SK-N-SH (cell line): Measurements from ENCODE around the gene OPCML. TPM values are rescaled to one million over a fixed set of nuclear protein-coding genes. Genes with fewer than 3 reads are reported as not detected.

Experiments used
- CTCF ChIA-PET: fragments of 300-600, 350-600 bp; formaldehyde crosslinking; extraction: SDS; loops from one replicate; lab custom pipeline; 2021; lab: Yijun Ruan, JAX
- POLR2A ChIA-PET: fragments of 350-600 bp; sonication (Branson Sonifier 250); formaldehyde crosslinking; extraction: SDS; loops from one replicate; lab custom pipeline; 2020; ENCODE audit warnings: antibody characterized with exemption, inconsistent platforms; lab: Yijun Ruan, JAX
- DNase-seq: peaks from one replicate; pipeline ENCODE4 v3.0.0; 2012
- H2AFZ ChIP-seq: fragments of 200-600 bp; sonication (generic); 2 replicates; pipeline ENCODE4 v1.8.1; 2016; ENCODE audit warnings: antibody characterized with exemption, mild to moderate bottlenecking, low read depth
- H3F3A ChIP-seq: fragments of 200-600 bp; sonication (generic); replicated peaks from 2 replicates; pipeline ENCODE3; 2016; ENCODE audit warnings: antibody characterized with exemption, mild to moderate bottlenecking; ENCODE audit not compliant: insufficient read depth
- H3K27ac ChIP-seq, 2 experiments: fragments of 200-500 bp in 1 of 2; fragments of 200-600 bp in 1 of 2; sonication (Bioruptor generic) in 1 of 2; sonication (generic), shearing (Covaris generic) in 1 of 2; 2 replicates each; pipeline versions ENCODE4 v1.5.1 to v1.6.1; 2014 to 2016; ENCODE audit warnings: low read depth in 2 of 2, inconsistent platforms in 1 of 2, low read length in 1 of 2, mild to moderate bottlenecking in 1 of 2, mixed read lengths in 1 of 2
- H3K27me3 ChIP-seq: fragments of 200-600 bp; sonication (generic), shearing (Covaris generic); 2 replicates; pipeline ENCODE4 v1.6.1; 2016; ENCODE audit warnings: mixed run types; ENCODE audit not compliant: insufficient read depth
- H3K36me3 ChIP-seq, 2 experiments: fragments of 200-500 bp in 1 of 2; fragments of 200-600 bp in 1 of 2; sonication (Bioruptor generic) in 1 of 2; sonication (generic) in 1 of 2; replicated peaks in 1 of 2; 2 replicates each; pipeline versions ENCODE3 to v1.5.1; 2014 to 2016; ENCODE audit warnings: low read length in 1 of 2, mild to moderate bottlenecking in 1 of 2; ENCODE audit not compliant: insufficient read depth in 2 of 2, control insufficient read depth in 1 of 2
- H3K4me1 ChIP-seq, 2 experiments: fragments of 200-500 bp in 1 of 2; fragments of 200-600 bp in 1 of 2; sonication (Bioruptor generic) in 1 of 2; sonication (generic), shearing (Covaris generic) in 1 of 2; 2 replicates each; pipeline versions ENCODE4 v1.5.1 to v1.6.1; 2014 to 2016; ENCODE audit warnings: low read depth in 1 of 2, low read length in 1 of 2, mixed run types in 1 of 2; ENCODE audit not compliant: insufficient read depth in 2 of 2, control insufficient read depth in 1 of 2
- H3K4me2 ChIP-seq: fragments of 200-600 bp; sonication (generic), shearing (Covaris generic); 2 replicates; pipeline ENCODE4 v1.6.1; 2017; ENCODE audit warnings: mixed run types
- H3K4me3 ChIP-seq, 2 experiments: fragments of 200-500 bp in 1 of 2; fragments of 200-600 bp in 1 of 2; sonication (Bioruptor generic) in 1 of 2; sonication (generic), shearing (Covaris generic) in 1 of 2; 2 replicates each; pipeline versions ENCODE4 v1.5.1 to v1.8.1; 2014 to 2016; ENCODE audit warnings: low read depth in 2 of 2, inconsistent platforms in 1 of 2, low read length in 1 of 2, mild to moderate bottlenecking in 1 of 2, mixed read lengths in 1 of 2, moderate library complexity in 1 of 2
- H3K79me2 ChIP-seq: fragments of 200-600 bp; sonication (generic); 2 replicates; pipeline ENCODE4 v1.8.1; 2017; ENCODE audit warnings: mild to moderate bottlenecking; ENCODE audit not compliant: insufficient read depth
- H3K9ac ChIP-seq: fragments of 200-600 bp; sonication (generic); 2 replicates; pipeline ENCODE4 v1.6.1; 2017; ENCODE audit warnings: mixed run types
- H3K9me2 ChIP-seq: fragments of 200-600 bp; sonication (generic); 2 replicates; pipeline ENCODE4 v1.6.1; 2017; ENCODE audit warnings: mixed run types
- H3K9me3 ChIP-seq: fragments of 200-600 bp; sonication (generic); 2 replicates; pipeline ENCODE4 v1.6.1; 2017; ENCODE audit warnings: mixed run types, mild to moderate bottlenecking, moderate library complexity
- H4K20me1 ChIP-seq: fragments of 200-600 bp; sonication (generic); 2 replicates; pipeline ENCODE4 v1.6.1; 2017; ENCODE audit warnings: mild to moderate bottlenecking, mixed run types; ENCODE audit not compliant: insufficient read depth
- CHD2 ChIP-seq: fragments of 150-350 bp; IDR thresholded peaks from 2 replicates; pipeline ENCODE4 v1.6.1; 2018; ENCODE audit warnings: low read length; ENCODE audit not compliant: partially characterized antibody
- MEF2A ChIP-seq: IDR thresholded peaks from 2 replicates; pipeline ENCODE4 v1.4.0; 2012; ENCODE audit warnings: low read depth, borderline replicate concordance
- NRF1 ChIP-seq: IDR thresholded peaks from 2 replicates; pipeline ENCODE4 v1.6.1; 2012; ENCODE audit warnings: low read depth, mild to moderate bottlenecking, low read length
- RCOR1 ChIP-seq: fragments of 150-350 bp; IDR thresholded peaks from 2 replicates; pipeline ENCODE4 v1.6.1; 2017; ENCODE audit warnings: antibody characterized with exemption, low read length
- SIN3A ChIP-seq: IDR thresholded peaks from 2 replicates; pipeline ENCODE4 v1.6.1; 2012; ENCODE audit warnings: low read depth, mild to moderate bottlenecking, low read length, moderate library complexity, borderline replicate concordance
- TAF1 ChIP-seq: IDR thresholded peaks from 2 replicates; pipeline ENCODE4 v1.6.1; 2012; ENCODE audit warnings: low read depth, mild to moderate bottlenecking, low read length, moderate library complexity, borderline replicate concordance
- TCF12 ChIP-seq: IDR thresholded peaks from 2 replicates; pipeline ENCODE4 v1.4.0; 2012
- TEAD4 ChIP-seq: IDR thresholded peaks from 2 replicates; pipeline ENCODE4 v1.4.0; 2012; ENCODE audit warnings: mild to moderate bottlenecking, borderline replicate concordance; ENCODE audit not compliant: insufficient read depth
- YY1 ChIP-seq: IDR thresholded peaks from 2 replicates; pipeline ENCODE4 v1.4.0; 2012; ENCODE audit warnings: low read depth, mild to moderate bottlenecking
- WGBS: methylation state at CpG from one replicate; pipeline ENCODE4 v1.1.6; 2017; ENCODE audit warnings: low lambda C conversion rate; 5-methylcytosine and 5-hydroxymethylcytosine counted together
- polyA plus RNA-seq, 3 experiments: library from polyadenylated mRNA; depleted of rRNA; stranded (reverse); fragments of >200 nt; gene quantifications; 2 replicates each; pipeline ENCODE4 v1.2.3, GENCODE V29; 2012
- TF ChIP-seq, protein P1 (sequence below): IDR thresholded peaks from 2 replicates; pipeline ENCODE4 v1.6.1; 2012; ENCODE audit warnings: mild to moderate bottlenecking, low read depth, low read length, moderate library complexity
- TF ChIP-seq, protein P2 (sequence below): IDR thresholded peaks from 2 replicates; pipeline ENCODE4 v1.4.0; 2012; ENCODE audit warnings: low read depth, borderline replicate concordance

Gene OPCML
- polyA plus RNA-seq, 1 of the 3 experiments (the other 2 are of a cell fraction): not detected

DNA sequence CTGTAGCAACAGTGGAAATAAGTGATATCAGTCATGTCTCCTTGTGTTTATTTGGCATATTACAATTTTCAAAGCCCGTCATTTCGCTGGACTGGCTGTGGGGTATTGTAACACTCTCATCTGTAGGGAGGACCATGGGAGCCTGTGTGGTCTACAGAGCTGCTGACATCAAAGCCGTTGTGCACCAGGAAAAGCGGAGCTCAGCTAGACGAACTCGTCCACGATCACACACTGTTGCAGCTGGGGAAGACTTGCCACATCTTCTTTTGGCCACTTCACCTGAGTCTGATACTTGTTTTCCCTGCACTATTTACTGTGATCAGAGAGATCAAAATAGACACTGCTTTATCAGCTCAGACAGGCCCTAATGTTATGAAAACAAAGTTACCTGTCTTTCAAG is 741.3 kb downstream of the OPCML start (continued):
- TF ChIP-seq, protein P1, sequence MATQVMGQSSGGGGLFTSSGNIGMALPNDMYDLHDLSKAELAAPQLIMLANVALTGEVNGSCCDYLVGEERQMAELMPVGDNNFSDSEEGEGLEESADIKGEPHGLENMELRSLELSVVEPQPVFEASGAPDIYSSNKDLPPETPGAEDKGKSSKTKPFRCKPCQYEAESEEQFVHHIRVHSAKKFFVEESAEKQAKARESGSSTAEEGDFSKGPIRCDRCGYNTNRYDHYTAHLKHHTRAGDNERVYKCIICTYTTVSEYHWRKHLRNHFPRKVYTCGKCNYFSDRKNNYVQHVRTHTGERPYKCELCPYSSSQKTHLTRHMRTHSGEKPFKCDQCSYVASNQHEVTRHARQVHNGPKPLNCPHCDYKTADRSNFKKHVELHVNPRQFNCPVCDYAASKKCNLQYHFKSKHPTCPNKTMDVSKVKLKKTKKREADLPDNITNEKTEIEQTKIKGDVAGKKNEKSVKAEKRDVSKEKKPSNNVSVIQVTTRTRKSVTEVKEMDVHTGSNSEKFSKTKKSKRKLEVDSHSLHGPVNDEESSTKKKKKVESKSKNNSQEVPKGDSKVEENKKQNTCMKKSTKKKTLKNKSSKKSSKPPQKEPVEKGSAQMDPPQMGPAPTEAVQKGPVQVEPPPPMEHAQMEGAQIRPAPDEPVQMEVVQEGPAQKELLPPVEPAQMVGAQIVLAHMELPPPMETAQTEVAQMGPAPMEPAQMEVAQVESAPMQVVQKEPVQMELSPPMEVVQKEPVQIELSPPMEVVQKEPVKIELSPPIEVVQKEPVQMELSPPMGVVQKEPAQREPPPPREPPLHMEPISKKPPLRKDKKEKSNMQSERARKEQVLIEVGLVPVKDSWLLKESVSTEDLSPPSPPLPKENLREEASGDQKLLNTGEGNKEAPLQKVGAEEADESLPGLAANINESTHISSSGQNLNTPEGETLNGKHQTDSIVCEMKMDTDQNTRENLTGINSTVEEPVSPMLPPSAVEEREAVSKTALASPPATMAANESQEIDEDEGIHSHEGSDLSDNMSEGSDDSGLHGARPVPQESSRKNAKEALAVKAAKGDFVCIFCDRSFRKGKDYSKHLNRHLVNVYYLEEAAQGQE: no peak
- TF ChIP-seq CHD2 (no peak), YY1 (no peak), MEF2A (no peak)
- TF ChIP-seq, all 33 proteins: peak for 0

DNA sequence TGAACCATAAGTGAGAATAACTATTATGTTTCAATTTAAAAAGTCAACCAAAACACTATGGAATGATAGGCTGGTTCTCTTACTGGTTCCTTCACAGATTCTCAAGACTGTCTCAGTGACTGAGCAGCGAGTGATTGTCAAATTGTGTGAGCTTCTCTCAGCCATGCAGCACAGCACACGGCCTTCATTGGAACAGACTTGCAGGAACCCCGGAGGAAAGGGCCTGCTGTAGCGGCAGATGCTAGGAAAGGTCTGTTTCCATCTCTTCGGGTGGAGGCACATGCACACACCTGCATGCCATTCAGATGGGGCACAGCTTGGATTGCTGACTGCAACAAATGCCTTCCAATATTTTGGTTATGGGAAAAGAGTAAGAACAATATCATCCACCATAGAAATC is 741.8 kb downstream of the OPCML start:
- no peaks in the 10 kb centered on the region for H3F3A ChIP-seq

DNA sequence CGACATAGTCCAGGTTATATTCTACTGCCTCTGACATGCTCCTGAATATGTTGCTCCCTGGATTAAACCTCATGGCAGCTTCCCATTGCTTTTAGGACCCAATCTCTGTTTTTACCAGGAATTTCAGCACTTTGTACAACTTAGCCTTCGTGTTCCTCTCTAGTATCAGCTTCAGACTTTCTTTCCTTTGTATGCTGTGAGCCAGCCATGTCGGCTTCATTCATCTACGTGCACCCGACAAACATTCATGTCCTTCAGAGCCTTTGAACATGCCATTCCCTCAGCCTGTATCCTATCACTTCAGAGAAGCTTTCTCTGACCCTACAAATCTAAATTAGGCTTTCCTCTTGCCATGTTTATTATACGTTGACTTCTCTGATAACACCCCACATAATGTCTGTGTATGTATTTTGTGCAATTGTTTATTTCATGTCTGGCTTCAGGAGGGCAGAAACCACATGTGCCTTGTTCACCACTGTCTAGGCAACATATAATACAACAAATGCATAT is 743.4 kb downstream of the OPCML start:
- no peak overlapping the region for H3K27ac ChIP-seq
- no peaks in the 10 kb centered on the region for H3F3A ChIP-seq
- no peak for DNase-seq
- H4K20me1 ChIP-seq: no peaks in the 10 kb centered on the region
- no peaks in the 10 kb centered on the region for H3K79me2 ChIP-seq
- no peaks in the 10 kb centered on the region for H3K36me3 ChIP-seq
- H3K9me2 ChIP-seq: no peaks in the 10 kb centered on the region
- WGBS: 31% methylated on average over 6 of the region's 6 CpGs
- POLR2A ChIA-PET: no interaction called here
- no peak overlapping the region for H3K9ac ChIP-seq
- no peak overlapping the region for H2AFZ ChIP-seq
- TF ChIP-seq TEAD4: no peak
- TF ChIP-seq RCOR1: no peak
- H3K4me1 ChIP-seq: peaks cover 0 to 9% of the 10 kb centered on the region in 2 experiments; a peak in 1 of 4 replicates
- H3K9me3 ChIP-seq: no peaks in the 10 kb centered on the region; the same call in 1 of the 2 replicates
- CTCF ChIA-PET: no interaction called here
- H3K27me3 ChIP-seq: no peaks in the 10 kb centered on the region
- H3K4me3 ChIP-seq: no peak overlapping the region
- no peak overlapping the region for H3K4me2 ChIP-seq

More for the DNA sequence above, 741.8 kb downstream of the OPCML start:
- no peaks in the 10 kb centered on the region for H3K9me2 ChIP-seq
- POLR2A ChIA-PET: no interaction called here
- TF ChIP-seq, protein P2, sequence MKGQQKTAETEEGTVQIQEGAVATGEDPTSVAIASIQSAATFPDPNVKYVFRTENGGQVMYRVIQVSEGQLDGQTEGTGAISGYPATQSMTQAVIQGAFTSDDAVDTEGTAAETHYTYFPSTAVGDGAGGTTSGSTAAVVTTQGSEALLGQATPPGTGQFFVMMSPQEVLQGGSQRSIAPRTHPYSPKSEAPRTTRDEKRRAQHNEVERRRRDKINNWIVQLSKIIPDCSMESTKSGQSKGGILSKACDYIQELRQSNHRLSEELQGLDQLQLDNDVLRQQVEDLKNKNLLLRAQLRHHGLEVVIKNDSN: no peak
- TF ChIP-seq CHD2 (no peak), RCOR1 (no peak), TCF12 (no peak), TAF1 (no peak), NRF1 (no peak), SIN3A (no peak)
- TF ChIP-seq, all 33 proteins: peak for 0
- H3K27ac ChIP-seq: no peak overlapping the region
- H3K4me2 ChIP-seq: no peak overlapping the region
- H3K79me2 ChIP-seq: no peaks in the 10 kb centered on the region
- H3K9me3 ChIP-seq: no peaks in the 10 kb centered on the region; the same call in 1 of the 2 replicates
- whole genome bisulfite sequencing: 53% methylated on average over 5 of the region's 5 CpGs
- no peak for DNase-seq
- no peak overlapping the region for H3K4me3 ChIP-seq
- CTCF ChIA-PET: interaction anchor here (1.1 to 1.2 kb wide), 2 partner anchors 15 to 151 kb away, joined by 3 read pairs; no protein-coding TSS in a partner anchor
- no peak overlapping the region for H3K9ac ChIP-seq
- no peaks in the 10 kb centered on the region for H3K27me3 ChIP-seq
- H3K36me3 ChIP-seq: no peaks in the 10 kb centered on the region
- H3K4me1 ChIP-seq: peaks cover 0 to 9% of the 10 kb centered on the region in 2 experiments; a peak in 1 of 4 replicates
- H2AFZ ChIP-seq: no peak overlapping the region
- no peaks in the 10 kb centered on the region for H4K20me1 ChIP-seq
